HepG2 (cell line): ENCODE data around the gene CCR3. TPM values are rescaled to one million over a fixed set of nuclear protein-coding genes. Genes with fewer than 3 reads are reported as not detected.

Experiments
- ATAC-seq: fragments of 200-7000 bp; cut with Tn5 transposase; 3 replicates; pipeline ENCODE4 v1.9.1; 2020; ENCODE audit warnings: mild to moderate bottlenecking, moderate library complexity
- BruUV-seq: library from RNA; stranded (reverse); fragments of 400-500 nt; replicated peaks from 2 replicates; lab custom pipeline; 2021; lab: Mats Ljungman, UMichigan
- CTCF ChIA-PET: fragments of 300-600 bp; formaldehyde crosslinking; extraction: SDS; loops from one replicate; lab custom pipeline; 2021; ENCODE audit warnings: low total read pairs, inconsistent platforms, low intra/inter-chr PET ratio; lab: Yijun Ruan, JAX
- POLR2A ChIA-PET: fragments of 350-600 bp; sonication (Branson Sonifier 250); formaldehyde crosslinking; loops from one replicate; lab custom pipeline; 2020; ENCODE audit warnings: antibody characterized with exemption, inconsistent platforms; lab: Yijun Ruan, JAX
- DNase-seq: peaks from one replicate; pipeline ENCODE4 v3.0.0-alpha.2; 2015; ENCODE audit warnings: low spot score
- FAIRE-seq: peaks from 3 replicates; lab custom pipeline; 2011; peaks lifted over from hg19 to GRCh38; lab: Jason Lieb, UNC
- H2AFZ ChIP-seq: one replicate; pipeline ENCODE4 v1.6.1; 2011; ENCODE audit warnings: low read length, inconsistent platforms
- H3K27ac ChIP-seq: fragments of 300-600 bp; 3 replicates; pipeline ENCODE4 v1.8.0; 2011; ENCODE audit warnings: mixed run types, mild to moderate bottlenecking, mixed read lengths, low read length, inconsistent platforms; ENCODE audit not compliant: insufficient read depth; ENCODE audit errors: extremely low read length
- H3K27me3 ChIP-seq, 2 experiments: fragments of 200-600 bp in 1 of 2; 2 replicates in 1 of 2; 3 replicates in 1 of 2; pipeline versions ENCODE4 v1.6.0 to v1.8.0; 2011; ENCODE audit warnings: low read length in 2 of 2, mild to moderate bottlenecking in 2 of 2, moderate library complexity in 2 of 2, inconsistent platforms in 1 of 2; ENCODE audit not compliant: insufficient read depth in 2 of 2, control insufficient read depth in 1 of 2
- H3K36me3 ChIP-seq, 2 experiments: fragments of 200-600 bp in 1 of 2; replicated peaks in 1 of 2; 2 replicates in 1 of 2; 3 replicates in 1 of 2; pipeline versions ENCODE4 v1.5.1 to v1.8.0; 2011; ENCODE audit warnings: low read length in 2 of 2, inconsistent platforms in 1 of 2; ENCODE audit not compliant: insufficient read depth in 2 of 2, control insufficient read depth in 1 of 2
- H3K4me1 ChIP-seq: 2 replicates; pipeline ENCODE4 v1.5.1; 2012; ENCODE audit warnings: low read length, inconsistent platforms; ENCODE audit not compliant: insufficient read depth
- H3K4me2 ChIP-seq: 2 replicates; pipeline ENCODE4 v1.6.0; 2011; ENCODE audit warnings: low read depth, low read length, inconsistent platforms
- H3K4me3 ChIP-seq, 3 experiments: fragments of 200-600 bp in 1 of 3; sonication (generic), shearing (Covaris generic) in 1 of 3; replicated peaks in 1 of 3; 2 replicates each; pipeline ENCODE4 v1.5.1; 2011 to 2016; ENCODE audit warnings: low read length in 3 of 3, inconsistent platforms in 2 of 3, low read depth in 2 of 3, mild to moderate bottlenecking in 2 of 3, control low read depth in 1 of 3, mixed read lengths in 1 of 3; ENCODE audit not compliant: insufficient read depth in 1 of 3
- H3K79me2 ChIP-seq: one replicate; pipeline ENCODE4 v1.6.1; 2011; ENCODE audit warnings: low read length, inconsistent platforms; ENCODE audit not compliant: insufficient read depth
- H3K9ac ChIP-seq: 2 replicates; pipeline ENCODE4 v1.6.0; 2011; ENCODE audit warnings: mild to moderate bottlenecking, low read depth, low read length, inconsistent platforms; ENCODE audit not compliant: insufficient read depth
- H3K9me3 ChIP-seq: 2 replicates; pipeline ENCODE4 v1.5.1; 2012; ENCODE audit warnings: mild to moderate bottlenecking, low read length
- H4K20me1 ChIP-seq: 2 replicates; pipeline ENCODE4 v1.6.0; 2011; ENCODE audit warnings: inconsistent platforms, mild to moderate bottlenecking, low read length, moderate library complexity; ENCODE audit not compliant: insufficient read depth
- ARNT2 ChIP-seq: sonication (generic); formaldehyde crosslinking; IDR thresholded peaks from 2 replicates; pipeline ENCODE4 v1.8.0; 2022; ENCODE audit warnings: mild to moderate bottlenecking, low read depth, missing genetic modification reagents, moderate library complexity
- BATF2 ChIP-seq: sonication (generic); formaldehyde crosslinking; IDR thresholded peaks from 2 replicates; pipeline ENCODE4 v1.8.0; 2022; ENCODE audit warnings: mild to moderate bottlenecking, missing genetic modification reagents, moderate library complexity
- IRF1 ChIP-seq: sonication (generic); formaldehyde crosslinking; IDR thresholded peaks from 2 replicates; pipeline ENCODE4 v1.4.0; 2020; ENCODE audit warnings: low read depth, mild to moderate bottlenecking, missing genetic modification reagents
- KLF13 ChIP-seq: sonication (generic); formaldehyde crosslinking; IDR thresholded peaks from 2 replicates; pipeline ENCODE4 v1.4.0; 2020; ENCODE audit warnings: mild to moderate bottlenecking, missing genetic modification reagents
- NFATC3 ChIP-seq: sonication (generic); formaldehyde crosslinking; IDR thresholded peaks from 2 replicates; pipeline ENCODE4 v1.5.1; 2020; ENCODE audit warnings: mild to moderate bottlenecking, missing genetic modification reagents
- RAD51 ChIP-seq: fragments of 450-650 bp; IDR thresholded peaks from 2 replicates; pipeline ENCODE4 v1.6.1; 2016; ENCODE audit warnings: borderline replicate concordance
- SMYD3 ChIP-seq: sonication (generic); formaldehyde crosslinking; IDR thresholded peaks from 2 replicates; pipeline ENCODE4 v1.8.1; 2023; ENCODE audit warnings: mild to moderate bottlenecking, missing genetic modification reagents
- ZNF781 ChIP-seq: sonication (generic); formaldehyde crosslinking; IDR thresholded peaks from 2 replicates; pipeline ENCODE4 v1.5.1; 2020; ENCODE audit warnings: borderline replicate concordance, mild to moderate bottlenecking, missing genetic modification reagents; ENCODE audit errors: not compliant biosample characterization
- WGBS: methylation state at CpG from one replicate; pipeline ENCODE4 v1.1.6; 2017; ENCODE audit warnings: low lambda C conversion rate; 5-methylcytosine and 5-hydroxymethylcytosine counted together
- in situ Hi-C: cut with HindIII; loops from 2 replicates; pipeline ENCODE4 v1.10.0; 2017; ENCODE audit warnings: low pct_unique_long_range_greater_than_20kb; ENCODE audit not compliant: extremely low pct_ligation_motif_present
- intact Hi-C: fragments of 100-400 bp; cut with micrococcal nuclease; formaldehyde crosslinking; loops from one replicate; pipeline ENCODE4 v1.10.0; 2022; ENCODE audit not compliant: unreplicated experiment
- polyA plus RNA-seq, 8 experiments: library from polyadenylated mRNA; depleted of rRNA in 3 of 8; stranded (reverse) in 7 of 8; unstranded in 1 of 8; fragments of >200 nt; fragmentation: Illumina TruSeq in 4 of 8; extraction: Trizol in 4 of 8; gene quantifications; 2 replicates each; pipeline versions ENCODE4 v1.2.1 to v1.2.3, GENCODE V29; 2011 to 2016; ENCODE audit warnings: low read depth in 4 of 8, missing spikeins in 1 of 8, mixed read lengths in 1 of 8; ENCODE audit not compliant: insufficient read depth in 1 of 8
- total RNA-seq, 5 experiments: library from RNA; depleted of rRNA; stranded (reverse); fragments of >200 nt; fragmentation: Illumina TruSeq; extraction: Trizol; gene quantifications; 2 replicates each; pipeline ENCODE4 v1.2.3, GENCODE V29; 2016; ENCODE audit warnings: low read depth in 1 of 5
- TF ChIP-seq, protein P1 (sequence below): sonication (generic); formaldehyde crosslinking; IDR thresholded peaks from 2 replicates; pipeline ENCODE4 v1.5.0; 2020; ENCODE audit warnings: missing genetic modification reagents
- TF ChIP-seq, protein P2 (sequence below): sonication (generic); formaldehyde crosslinking; IDR thresholded peaks from 2 replicates; pipeline ENCODE4 v1.4.0; 2020; ENCODE audit warnings: missing genetic modification reagents, borderline replicate concordance
- TF ChIP-seq, protein P3 (sequence below): sonication (generic); formaldehyde crosslinking; IDR thresholded peaks from 2 replicates; pipeline ENCODE4 v1.4.0; 2020; ENCODE audit warnings: missing genetic modification reagents
- TF ChIP-seq, protein P4 (sequence below): sonication (generic); formaldehyde crosslinking; IDR thresholded peaks from 2 replicates; pipeline ENCODE4 v1.5.0; 2020; ENCODE audit warnings: missing genetic modification reagents

CCR3 gene
- total and polyA plus RNA-seq, 2 of the 13 experiments (the other 11 are each of a cell fraction or from before 2014, with no cell fraction given), result not detected

GRCh38 chr3:46200211-46200610 is 42.0 kb upstream of the CCR3 start:
- ATAC-seq, result no peak
- Histone ChIP-seq H3K79me2 (no peaks in the 10 kb centered on the region), H3K36me3 (no peaks in the 10 kb centered on the region), H3K9me3 (no peaks in the 10 kb centered on the region), H4K20me1 (no peaks in the 10 kb centered on the region), H3K4me3 (no peak overlapping the region), H3K4me2 (no peak overlapping the region), H3K4me1 (no peaks in the 10 kb centered on the region), H3K9ac (no peak overlapping the region), H3K27me3 (0 out of 5 replicates have a peak, but pooled peaks cover 0 to 3% of the 10 kb centered on the region in 2 experiments), H3K27ac (no peak overlapping the region), H2AFZ (no peak overlapping the region)
- POLR2A ChIA-PET, result no interaction called here
- intact Hi-C loops, result no loop called here
- WGBS, result 2% methylated on average over 5 of the region's 5 CpGs
- no peak for FAIRE-seq
- CTCF ChIA-PET, result no interaction called here
- in situ Hi-C loops, result no loop called here
- no peak for DNase-seq
- no TSS peak for BruUV-seq
- TF ChIP-seq, protein P1, sequence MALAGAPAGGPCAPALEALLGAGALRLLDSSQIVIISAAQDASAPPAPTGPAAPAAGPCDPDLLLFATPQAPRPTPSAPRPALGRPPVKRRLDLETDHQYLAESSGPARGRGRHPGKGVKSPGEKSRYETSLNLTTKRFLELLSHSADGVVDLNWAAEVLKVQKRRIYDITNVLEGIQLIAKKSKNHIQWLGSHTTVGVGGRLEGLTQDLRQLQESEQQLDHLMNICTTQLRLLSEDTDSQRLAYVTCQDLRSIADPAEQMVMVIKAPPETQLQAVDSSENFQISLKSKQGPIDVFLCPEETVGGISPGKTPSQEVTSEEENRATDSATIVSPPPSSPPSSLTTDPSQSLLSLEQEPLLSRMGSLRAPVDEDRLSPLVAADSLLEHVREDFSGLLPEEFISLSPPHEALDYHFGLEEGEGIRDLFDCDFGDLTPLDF (CRISPR knock-in tag), result no peak
- no peak for TF ChIP-seq RAD51
- no peak for TF ChIP-seq KLF13
- TF ChIP-seq IRF1, result no peak
- no peak for TF ChIP-seq ARNT2 (CRISPR knock-in tag)
- TF ChIP-seq SMYD3 (CRISPR knock-in tag), result no peak

DNA sequence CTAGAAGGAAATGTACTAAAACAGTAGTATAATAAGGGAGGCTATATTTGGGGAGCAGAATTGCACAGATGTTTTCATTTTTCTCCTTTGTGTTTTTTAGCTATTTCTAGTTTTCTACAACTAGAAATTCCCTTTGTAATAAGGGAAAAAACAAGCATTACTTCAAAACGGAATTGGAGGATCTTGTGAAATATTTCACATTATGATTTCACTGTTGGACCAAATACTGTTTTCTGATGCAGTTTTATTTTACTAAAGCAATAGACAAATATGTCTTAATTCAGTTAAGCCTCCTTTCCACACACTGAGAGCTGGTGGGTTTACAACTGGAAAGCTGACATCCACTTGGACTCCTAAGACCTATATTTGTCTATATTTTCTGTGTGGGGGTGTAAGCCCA is 41.5 kb upstream of the CCR3 start:
- no TSS peak for BruUV-seq
- TF ChIP-seq NFATC3 (CRISPR knock-in tag), result no peak
- TF ChIP-seq, protein P2, sequence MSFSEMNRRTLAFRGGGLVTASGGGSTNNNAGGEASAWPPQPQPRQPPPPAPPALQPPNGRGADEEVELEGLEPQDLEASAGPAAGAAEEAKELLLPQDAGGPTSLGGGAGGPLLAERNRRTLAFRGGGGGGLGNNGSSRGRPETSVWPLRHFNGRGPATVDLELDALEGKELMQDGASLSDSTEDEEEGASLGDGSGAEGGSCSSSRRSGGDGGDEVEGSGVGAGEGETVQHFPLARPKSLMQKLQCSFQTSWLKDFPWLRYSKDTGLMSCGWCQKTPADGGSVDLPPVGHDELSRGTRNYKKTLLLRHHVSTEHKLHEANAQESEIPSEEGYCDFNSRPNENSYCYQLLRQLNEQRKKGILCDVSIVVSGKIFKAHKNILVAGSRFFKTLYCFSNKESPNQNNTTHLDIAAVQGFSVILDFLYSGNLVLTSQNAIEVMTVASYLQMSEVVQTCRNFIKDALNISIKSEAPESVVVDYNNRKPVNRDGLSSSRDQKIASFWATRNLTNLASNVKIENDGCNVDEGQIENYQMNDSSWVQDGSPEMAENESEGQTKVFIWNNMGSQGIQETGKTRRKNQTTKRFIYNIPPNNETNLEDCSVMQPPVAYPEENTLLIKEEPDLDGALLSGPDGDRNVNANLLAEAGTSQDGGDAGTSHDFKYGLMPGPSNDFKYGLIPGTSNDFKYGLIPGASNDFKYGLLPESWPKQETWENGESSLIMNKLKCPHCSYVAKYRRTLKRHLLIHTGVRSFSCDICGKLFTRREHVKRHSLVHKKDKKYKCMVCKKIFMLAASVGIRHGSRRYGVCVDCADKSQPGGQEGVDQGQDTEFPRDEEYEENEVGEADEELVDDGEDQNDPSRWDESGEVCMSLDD (CRISPR knock-in tag), result no peak
- TF ChIP-seq, protein P3, sequence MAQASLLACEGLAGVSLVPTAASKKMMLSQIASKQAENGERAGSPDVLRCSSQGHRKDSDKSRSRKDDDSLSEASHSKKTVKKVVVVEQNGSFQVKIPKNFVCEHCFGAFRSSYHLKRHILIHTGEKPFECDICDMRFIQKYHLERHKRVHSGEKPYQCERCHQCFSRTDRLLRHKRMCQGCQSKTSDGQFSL, result no peak
- no peak for TF ChIP-seq ZNF781 (CRISPR knock-in tag)
- TF ChIP-seq, protein P4, sequence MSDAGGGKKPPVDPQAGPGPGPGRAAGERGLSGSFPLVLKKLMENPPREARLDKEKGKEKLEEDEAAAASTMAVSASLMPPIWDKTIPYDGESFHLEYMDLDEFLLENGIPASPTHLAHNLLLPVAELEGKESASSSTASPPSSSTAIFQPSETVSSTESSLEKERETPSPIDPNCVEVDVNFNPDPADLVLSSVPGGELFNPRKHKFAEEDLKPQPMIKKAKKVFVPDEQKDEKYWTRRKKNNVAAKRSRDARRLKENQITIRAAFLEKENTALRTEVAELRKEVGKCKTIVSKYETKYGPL (CRISPR knock-in tag), result no peak
- TF ChIP-seq BATF2 (CRISPR knock-in tag), result no peak
- in situ Hi-C loops (no loop called here), intact Hi-C loops (no loop called here)
- ATAC-seq (no peak), FAIRE-seq (no peak), DNase-seq (no peak)
- Histone ChIP-seq H3K9ac (no peak overlapping the region), H3K4me3 (no peak overlapping the region), H3K4me2 (no peak overlapping the region), H3K9me3 (no peaks in the 10 kb centered on the region), H3K27ac (no peak overlapping the region), H3K27me3 (0 out of 5 replicates have a peak, but pooled peaks cover 0 to 3% of the 10 kb centered on the region in 2 experiments), H3K79me2 (no peaks in the 10 kb centered on the region), H4K20me1 (no peaks in the 10 kb centered on the region), H2AFZ (no peak overlapping the region), H3K36me3 (no peaks in the 10 kb centered on the region), H3K4me1 (no peaks in the 10 kb centered on the region)
- WGBS, result 0% methylated on average over 1 of the region's 1 CpG
- POLR2A ChIA-PET, result no interaction called here
- CTCF ChIA-PET, result no interaction called here
